Measurements from ENCODE around the gene ZNF592. TPM values are rescaled to one million over a fixed set of nuclear protein-coding genes. Genes with fewer than 3 reads are reported as not detected.

Gene ZNF592
- 3.7 and 3.9 TPM in 2 replicates for polyA plus RNA-seq
- 10.2 and 11.3 TPM in 2 replicates for polyA minus RNA-seq

- Histone ChIP-seq H3F3A (ENCODE audit: insufficient read depth, low read length, poor library complexity, severe bottlenecking) (no peaks in the 10 kb centered on the region), H3K79me2 (replicated peaks; ENCODE audit: insufficient read depth, low read length) (peaks cover 41% of the 10 kb centered on the region), H3K9me2 (ENCODE audit: insufficient read depth, low read length) (no peaks in the 10 kb centered on the region), H3K27me3 (ENCODE audit: insufficient read depth, low read depth, low read length) (no peaks in the 10 kb centered on the region), H3K9ac (ENCODE audit: low read length) (peak within 1 kb of the TSS; percentile 86), H3K27ac (ENCODE audit: low read length) (peak within 1 kb of the TSS; percentile 85), H3K36me3 (ENCODE audit: insufficient read depth, low read length) (no peaks in the 10 kb centered on the region), H3K4me2 (ENCODE audit: low read length) (peak within 1 kb of the TSS; percentile 97), H4K20me1 (ENCODE audit: insufficient read depth) (no peaks in the 10 kb centered on the region), H3K9me3 (ENCODE audit: low read length) (no peaks in the 10 kb centered on the region), H3K4me3 (ENCODE audit: low read length) (peak within 1 kb of the TSS; percentile 86), H2AFZ (ENCODE audit: low read depth, low read length) (peak within 1 kb of the TSS; percentile 96)
- peak; percentile 47 for TF ChIP-seq POLR2AphosphoS5 (IDR thresholded peaks at IDR 0.05)
- no peak for TF ChIP-seq SMC3 (conservative IDR thresholded peaks at IDR 0.05; ENCODE audit: poor library complexity)
- TF ChIP-seq CTCF (IDR thresholded peaks at IDR 0.05; ENCODE audit: poor library complexity, severe bottlenecking), result peak; percentile 44
These were observed at the start of gene ZNF592 for GRCh38 chr15:84748274-84749110. ZNF592 (plus strand) TSS chr15:84748592; CDS start chr15:84782676, 34,084 bp downstream.

- Histone ChIP-seq H3K27me3 (ENCODE audit: insufficient read depth, low read depth, low read length) (no peaks in the 10 kb centered on the region), H3K4me3 (ENCODE audit: low read length) (no peak overlapping the region), H2AFZ (ENCODE audit: low read depth, low read length) (no peak overlapping the region), H3K36me3 (ENCODE audit: insufficient read depth, low read length) (no peaks in the 10 kb centered on the region), H3F3A (ENCODE audit: insufficient read depth, low read length, poor library complexity, severe bottlenecking) (no peaks in the 10 kb centered on the region), H3K9me2 (ENCODE audit: insufficient read depth, low read length) (no peaks in the 10 kb centered on the region), H4K20me1 (ENCODE audit: insufficient read depth) (no peaks in the 10 kb centered on the region), H3K4me2 (ENCODE audit: low read length) (no peak overlapping the region), H3K79me2 (replicated peaks; ENCODE audit: insufficient read depth, low read length) (peaks cover 71% of the 10 kb centered on the region), H3K9ac (ENCODE audit: low read length) (no peak overlapping the region), H3K9me3 (ENCODE audit: low read length) (no peaks in the 10 kb centered on the region), H3K27ac (ENCODE audit: low read length) (no peak overlapping the region)
- TF ChIP-seq REST (IDR thresholded peaks at IDR 0.05; ENCODE audit: borderline replicate concordance) (no peak), SMC3 (conservative IDR thresholded peaks at IDR 0.05; ENCODE audit: poor library complexity) (no peak), CTCF (IDR thresholded peaks at IDR 0.05; ENCODE audit: poor library complexity, severe bottlenecking) (no peak), EZH2 (IDR thresholded peaks at IDR 0.05; ENCODE audit: borderline replicate concordance, insufficient read depth, low read length, poor library complexity, severe bottlenecking) (no peak), RAD21 (conservative IDR thresholded peaks at IDR 0.05) (no peak), POLR2AphosphoS5 (IDR thresholded peaks at IDR 0.05) (no peak), EP300 (conservative IDR thresholded peaks at IDR 0.05; ENCODE audit: poor library complexity, severe bottlenecking) (no peak), TAF1 (IDR thresholded peaks at IDR 0.05; ENCODE audit: low read depth) (no peak), MXI1 (conservative IDR thresholded peaks at IDR 0.05; ENCODE audit: poor library complexity, severe bottlenecking) (no peak)
These were observed 48.7 kb upstream of the ZNF592 start for GRCh38 chr15:84699538-84700191.
